Tibial nerve (tissue), 4 donors: Measurements from ENCODE around the gene ADGRG7.

Experiments
- CTCF ChIP-seq, 5 experiments: fragments of 200-600 bp in 3 of 5; fragments of 450-650 bp in 2 of 5; sonication (generic) in 3 of 5; IDR thresholded peaks; one replicate each; pipeline ENCODE4 v1.5.1; 2016 to 2019; ENCODE audit warnings: antibody characterized with exemption in 5 of 5, mild to moderate bottlenecking in 3 of 5, moderate library complexity in 2 of 5
- EP300 ChIP-seq, 2 donors: sonication (generic); formaldehyde crosslinking; IDR thresholded peaks; one replicate each; pipeline ENCODE4 v1.6.1; 2017; ENCODE audit warnings: antibody characterized with exemption in 2 of 2, mild to moderate bottlenecking in 1 of 2
- POLR2A ChIP-seq, 2 donors: fragments of 450-650 bp; IDR thresholded peaks; one replicate each; pipeline ENCODE4 v1.6.1; 2017; ENCODE audit warnings: antibody characterized with exemption in 2 of 2, mild to moderate bottlenecking in 2 of 2, moderate library complexity in 2 of 2

GRCh38 chr3:100697172-100697571, 87.8 kb downstream of the ADGRG7 start:
- TF ChIP-seq POLR2A (IDR thresholded peaks at IDR 0.05) = no peak
- TF ChIP-seq CTCF (IDR thresholded peaks at IDR 0.05) = no peak
- TF ChIP-seq EP300 (IDR thresholded peaks at IDR 0.05) = no peak
